Measurements from ENCODE around the gene CTNND2. TPM values are rescaled to one million over a fixed set of nuclear protein-coding genes. Genes with fewer than 3 reads are reported as not detected.

Gene CTNND2
- total and polyA plus RNA-seq, 4 donors = 0.05 to 0.50 (median 0.27) TPM

DNA sequence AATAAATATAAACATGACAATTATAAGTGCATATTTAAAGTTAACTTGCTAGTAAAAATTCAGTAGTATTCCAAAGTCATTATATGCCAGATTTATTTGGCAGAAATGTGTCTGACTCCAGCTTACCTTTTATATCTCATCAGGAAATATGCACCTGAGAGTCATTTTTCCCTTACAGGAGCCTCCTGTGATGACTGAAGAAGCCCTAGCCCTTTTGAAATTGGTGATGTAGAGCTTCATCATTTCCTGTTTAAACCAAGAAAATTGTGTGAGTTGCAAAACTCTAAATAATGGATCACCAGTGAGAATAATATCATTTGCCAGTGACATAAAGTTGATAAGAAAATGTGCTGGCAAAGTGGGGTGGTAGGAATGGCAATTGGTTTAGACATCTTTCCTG is 42.1 kb upstream of the CTNND2 start (continued):
- no peak for TF ChIP-seq HNF4G (IDR thresholded peaks at IDR 0.05)

DNA sequence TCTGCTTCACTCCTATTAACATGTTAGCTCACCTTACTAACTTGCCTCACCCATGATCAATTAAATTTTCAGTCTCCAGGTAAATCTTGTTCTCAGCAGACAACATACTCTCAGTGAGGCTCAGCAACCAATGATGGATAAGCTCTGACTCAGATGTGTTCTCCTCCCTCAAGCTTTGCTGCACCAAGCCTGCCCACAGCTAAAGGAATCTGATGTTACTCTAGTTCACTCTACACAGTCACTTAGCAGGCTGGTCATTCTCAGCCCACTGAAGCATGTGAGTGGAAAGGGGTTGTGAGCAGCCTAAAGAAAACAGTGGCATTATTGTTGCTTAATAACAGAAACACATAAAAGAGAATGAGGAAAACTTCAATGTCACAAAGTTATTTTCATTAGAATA is 37.3 kb upstream of the CTNND2 start:
- H3K4me1 ChIP-seq (ENCODE audit: control insufficient read depth in 4 of 4, insufficient read depth in 4 of 4, low read length in 3 of 4) = no peaks in the 10 kb centered on the region
- peaks cover 0 to 6% (median 1%) of the 10 kb centered on the region in 4 donors for H3K9me3 ChIP-seq (ENCODE audit: control insufficient read depth in 4 of 4, low read length in 3 of 4)
- no peak for DNase-seq (ENCODE audit: low spot score)
- no peak overlapping the region for H3K4me3 ChIP-seq (ENCODE audit: low read depth in 1 of 3, low read length in 3 of 3)
- H3K27ac ChIP-seq (ENCODE audit: low read depth in 1 of 2, low read length in 2 of 2) = no peak overlapping the region
- H3K36me3 ChIP-seq (ENCODE audit: control insufficient read depth in 4 of 4, insufficient read depth in 3 of 4, low read depth in 1 of 4, low read length in 3 of 4) = no peaks in the 10 kb centered on the region
- no peaks in the 10 kb centered on the region for H3K27me3 ChIP-seq (ENCODE audit: control insufficient read depth in 4 of 4, insufficient read depth in 4 of 4, low read length in 3 of 4)
- TF ChIP-seq RXRA (IDR thresholded peaks at IDR 0.05) (no peak), JUND (IDR thresholded peaks at IDR 0.05) (no peak), HNF4A (conservative IDR thresholded peaks at IDR 0.05) (no peak), YY1 (IDR thresholded peaks at IDR 0.05) (no peak)
- TF ChIP-seq, protein P1, sequence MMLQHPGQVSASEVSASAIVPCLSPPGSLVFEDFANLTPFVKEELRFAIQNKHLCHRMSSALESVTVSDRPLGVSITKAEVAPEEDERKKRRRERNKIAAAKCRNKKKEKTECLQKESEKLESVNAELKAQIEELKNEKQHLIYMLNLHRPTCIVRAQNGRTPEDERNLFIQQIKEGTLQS (IDR thresholded peaks at IDR 0.05) = no peak
- TF ChIP-seq, protein P2, sequence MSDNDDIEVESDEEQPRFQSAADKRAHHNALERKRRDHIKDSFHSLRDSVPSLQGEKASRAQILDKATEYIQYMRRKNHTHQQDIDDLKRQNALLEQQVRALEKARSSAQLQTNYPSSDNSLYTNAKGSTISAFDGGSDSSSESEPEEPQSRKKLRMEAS (IDR thresholded peaks at IDR 0.05) = no peak
- no peak overlapping the region for H3K9ac ChIP-seq (ENCODE audit: low read depth in 1 of 2, low read length in 2 of 2)

DNA sequence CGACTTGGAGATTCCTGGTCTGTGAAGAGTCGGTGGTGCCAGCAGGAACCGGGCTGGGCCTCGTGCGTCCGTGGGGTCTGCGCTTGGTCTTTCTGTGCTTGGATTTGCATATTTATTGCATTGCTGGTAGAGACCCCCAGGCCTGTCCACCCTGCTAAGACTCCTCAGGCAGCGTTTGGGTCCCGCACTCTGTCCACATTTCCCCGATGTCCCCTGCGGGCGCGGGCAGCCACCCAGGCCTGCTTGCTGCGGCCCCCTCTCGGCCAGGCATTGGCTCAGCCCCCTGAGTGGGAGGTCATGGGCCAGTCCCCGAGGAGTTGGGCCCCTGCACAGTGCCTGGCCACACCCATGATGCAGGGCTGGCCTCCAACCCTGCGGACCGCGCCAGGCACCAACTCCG is 27.4 kb upstream of the CTNND2 start:
- H3K9ac ChIP-seq (ENCODE audit: low read depth in 1 of 2, low read length in 2 of 2) = no peak overlapping the region
- H3K36me3 ChIP-seq (ENCODE audit: control insufficient read depth in 4 of 4, insufficient read depth in 3 of 4, low read depth in 1 of 4, low read length in 3 of 4) = no peaks in the 10 kb centered on the region
- no peak overlapping the region for H3K27ac ChIP-seq (ENCODE audit: low read depth in 1 of 2, low read length in 2 of 2)
- peaks cover 0 to 2% (median 0%) of the 10 kb centered on the region in 4 donors for H3K27me3 ChIP-seq (ENCODE audit: control insufficient read depth in 4 of 4, insufficient read depth in 4 of 4, low read length in 3 of 4)
- no peak for TF ChIP-seq JUND (IDR thresholded peaks at IDR 0.05)
- TF ChIP-seq, protein P2 (IDR thresholded peaks at IDR 0.05) = no peak
- TF ChIP-seq TAF1 (conservative IDR thresholded peaks at IDR 0.05) = no peak
- TF ChIP-seq, protein P3, sequence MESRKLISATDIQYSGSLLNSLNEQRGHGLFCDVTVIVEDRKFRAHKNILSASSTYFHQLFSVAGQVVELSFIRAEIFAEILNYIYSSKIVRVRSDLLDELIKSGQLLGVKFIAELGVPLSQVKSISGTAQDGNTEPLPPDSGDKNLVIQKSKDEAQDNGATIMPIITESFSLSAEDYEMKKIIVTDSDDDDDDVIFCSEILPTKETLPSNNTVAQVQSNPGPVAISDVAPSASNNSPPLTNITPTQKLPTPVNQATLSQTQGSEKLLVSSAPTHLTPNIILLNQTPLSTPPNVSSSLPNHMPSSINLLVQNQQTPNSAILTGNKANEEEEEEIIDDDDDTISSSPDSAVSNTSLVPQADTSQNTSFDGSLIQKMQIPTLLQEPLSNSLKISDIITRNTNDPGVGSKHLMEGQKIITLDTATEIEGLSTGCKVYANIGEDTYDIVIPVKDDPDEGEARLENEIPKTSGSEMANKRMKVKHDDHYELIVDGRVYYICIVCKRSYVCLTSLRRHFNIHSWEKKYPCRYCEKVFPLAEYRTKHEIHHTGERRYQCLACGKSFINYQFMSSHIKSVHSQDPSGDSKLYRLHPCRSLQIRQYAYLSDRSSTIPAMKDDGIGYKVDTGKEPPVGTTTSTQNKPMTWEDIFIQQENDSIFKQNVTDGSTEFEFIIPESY (IDR thresholded peaks at IDR 0.05) = no peak
- no peak for TF ChIP-seq RAD21 (IDR thresholded peaks at IDR 0.05)
- TF ChIP-seq, protein P4, sequence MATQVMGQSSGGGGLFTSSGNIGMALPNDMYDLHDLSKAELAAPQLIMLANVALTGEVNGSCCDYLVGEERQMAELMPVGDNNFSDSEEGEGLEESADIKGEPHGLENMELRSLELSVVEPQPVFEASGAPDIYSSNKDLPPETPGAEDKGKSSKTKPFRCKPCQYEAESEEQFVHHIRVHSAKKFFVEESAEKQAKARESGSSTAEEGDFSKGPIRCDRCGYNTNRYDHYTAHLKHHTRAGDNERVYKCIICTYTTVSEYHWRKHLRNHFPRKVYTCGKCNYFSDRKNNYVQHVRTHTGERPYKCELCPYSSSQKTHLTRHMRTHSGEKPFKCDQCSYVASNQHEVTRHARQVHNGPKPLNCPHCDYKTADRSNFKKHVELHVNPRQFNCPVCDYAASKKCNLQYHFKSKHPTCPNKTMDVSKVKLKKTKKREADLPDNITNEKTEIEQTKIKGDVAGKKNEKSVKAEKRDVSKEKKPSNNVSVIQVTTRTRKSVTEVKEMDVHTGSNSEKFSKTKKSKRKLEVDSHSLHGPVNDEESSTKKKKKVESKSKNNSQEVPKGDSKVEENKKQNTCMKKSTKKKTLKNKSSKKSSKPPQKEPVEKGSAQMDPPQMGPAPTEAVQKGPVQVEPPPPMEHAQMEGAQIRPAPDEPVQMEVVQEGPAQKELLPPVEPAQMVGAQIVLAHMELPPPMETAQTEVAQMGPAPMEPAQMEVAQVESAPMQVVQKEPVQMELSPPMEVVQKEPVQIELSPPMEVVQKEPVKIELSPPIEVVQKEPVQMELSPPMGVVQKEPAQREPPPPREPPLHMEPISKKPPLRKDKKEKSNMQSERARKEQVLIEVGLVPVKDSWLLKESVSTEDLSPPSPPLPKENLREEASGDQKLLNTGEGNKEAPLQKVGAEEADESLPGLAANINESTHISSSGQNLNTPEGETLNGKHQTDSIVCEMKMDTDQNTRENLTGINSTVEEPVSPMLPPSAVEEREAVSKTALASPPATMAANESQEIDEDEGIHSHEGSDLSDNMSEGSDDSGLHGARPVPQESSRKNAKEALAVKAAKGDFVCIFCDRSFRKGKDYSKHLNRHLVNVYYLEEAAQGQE (IDR thresholded peaks at IDR 0.05) = no peak
- TF ChIP-seq FOXA2 (IDR thresholded peaks at IDR 0.05) = no peak
- TF ChIP-seq HNF4A (conservative IDR thresholded peaks at IDR 0.05) = no peak
- no peak for TF ChIP-seq FOXA1 (IDR thresholded peaks at IDR 0.05)
- no peak for TF ChIP-seq HNF4G (IDR thresholded peaks at IDR 0.05)
- no peak for TF ChIP-seq NR2F2 (IDR thresholded peaks at IDR 0.05)
- TF ChIP-seq EGR1 (IDR thresholded peaks at IDR 0.05; ENCODE audit: low read depth in 2 of 2) = no peak
- TF ChIP-seq YY1 (IDR thresholded peaks at IDR 0.05) = no peak
- 91% methylated on average over 20 of the region's 20 CpGs for WGBS
- H3K9me3 ChIP-seq (ENCODE audit: control insufficient read depth in 4 of 4, low read length in 3 of 4) = no peaks in the 10 kb centered on the region
- DNase-seq (ENCODE audit: low spot score) = no peak
- no peak overlapping the region for H3K4me3 ChIP-seq (ENCODE audit: low read depth in 1 of 3, low read length in 3 of 3)
- H3K4me1 ChIP-seq (ENCODE audit: control insufficient read depth in 4 of 4, insufficient read depth in 4 of 4, low read length in 3 of 4) = no peaks in the 10 kb centered on the region
